ENCODE data around the gene SEMA6B.
A peak's percentile ranks its signal among the peaks of the same experiment; 100 is the strongest.

Gene SEMA6B

GRCh38 chr19:4521888-4522242, 37.6 kb downstream of the SEMA6B start:
- TF ChIP-seq CTCF (IDR thresholded peaks at IDR 0.05; ENCODE audit: poor library complexity, severe bottlenecking), result no peak
- no peaks in the 10 kb centered on the region for H3K36me3 ChIP-seq (ENCODE audit: low read depth)
- no peak for ATAC-seq (ENCODE audit: low read depth)
- H3K27ac ChIP-seq (ENCODE audit: poor library complexity, severe bottlenecking), result no peak overlapping the region
- peaks cover 10% of the 10 kb centered on the region for H3K4me1 ChIP-seq (ENCODE audit: insufficient read depth, poor library complexity, severe bottlenecking)
- no peak overlapping the region for H3K4me3 ChIP-seq (ENCODE audit: severe bottlenecking)
- DNase-seq (ENCODE audit: low spot score), result no peak
- no peaks in the 10 kb centered on the region for H3K27me3 ChIP-seq (ENCODE audit: insufficient read depth, poor library complexity, severe bottlenecking)
- no peaks in the 10 kb centered on the region for H3K9me3 ChIP-seq (ENCODE audit: severe bottlenecking)

- Histone ChIP-seq H3K4me1 (ENCODE audit: insufficient read depth, poor library complexity, severe bottlenecking) (peaks cover 10% of the 10 kb centered on the region), H3K27ac (ENCODE audit: poor library complexity, severe bottlenecking) (no peak overlapping the region), H3K9me3 (ENCODE audit: severe bottlenecking) (no peaks in the 10 kb centered on the region), H3K27me3 (ENCODE audit: insufficient read depth, poor library complexity, severe bottlenecking) (no peaks in the 10 kb centered on the region), H3K36me3 (ENCODE audit: low read depth) (no peaks in the 10 kb centered on the region), H3K4me3 (ENCODE audit: severe bottlenecking) (no peak overlapping the region)
- DNase-seq (ENCODE audit: low spot score) (no peak), ATAC-seq (ENCODE audit: low read depth) (no peak)
- no peak for TF ChIP-seq CTCF (IDR thresholded peaks at IDR 0.05; ENCODE audit: poor library complexity, severe bottlenecking)
Observed at GRCh38 chr19:4521170-4521887, 38.2 kb downstream of the SEMA6B start.

GRCh38 chr19:4519521-4520277, 39.8 kb downstream of the SEMA6B start:
- no peak for DNase-seq (ENCODE audit: low spot score)
- Histone ChIP-seq H3K4me1 (ENCODE audit: insufficient read depth, poor library complexity, severe bottlenecking) (peaks cover 10% of the 10 kb centered on the region), H3K36me3 (ENCODE audit: low read depth) (no peaks in the 10 kb centered on the region), H3K27ac (ENCODE audit: poor library complexity, severe bottlenecking) (peak overlapping the region; percentile 4), H3K4me3 (ENCODE audit: severe bottlenecking) (no peak overlapping the region), H3K27me3 (ENCODE audit: insufficient read depth, poor library complexity, severe bottlenecking) (no peaks in the 10 kb centered on the region), H3K9me3 (ENCODE audit: severe bottlenecking) (no peaks in the 10 kb centered on the region)
- ATAC-seq (ENCODE audit: low read depth), result peak; percentile 29; the same call in 2 of the 3 replicates
- TF ChIP-seq CTCF (IDR thresholded peaks at IDR 0.05; ENCODE audit: poor library complexity, severe bottlenecking), result no peak

GRCh38 chr19:4519172-4519496, 40.4 kb downstream of the SEMA6B start:
- Histone ChIP-seq H3K27me3 (ENCODE audit: insufficient read depth, poor library complexity, severe bottlenecking) (no peaks in the 10 kb centered on the region), H3K27ac (ENCODE audit: poor library complexity, severe bottlenecking) (no peak overlapping the region), H3K9me3 (ENCODE audit: severe bottlenecking) (no peaks in the 10 kb centered on the region), H3K4me3 (ENCODE audit: severe bottlenecking) (no peak overlapping the region), H3K36me3 (ENCODE audit: low read depth) (no peaks in the 10 kb centered on the region), H3K4me1 (ENCODE audit: insufficient read depth, poor library complexity, severe bottlenecking) (peaks cover 10% of the 10 kb centered on the region)
- ATAC-seq (ENCODE audit: low read depth), result no peak
- DNase-seq (ENCODE audit: low spot score), result no peak
- no peak for TF ChIP-seq CTCF (IDR thresholded peaks at IDR 0.05; ENCODE audit: poor library complexity, severe bottlenecking)
